Loucy (cell line): ENCODE results near the gene ZNF516.

ENCODE experiments used
- H2AFZ ChIP-seq: fragments of 200-600 bp; sonication (generic); 2 replicates; pipeline ENCODE4 v1.6.0; 2016; ENCODE audit warnings: antibody characterized with exemption, mild to moderate bottlenecking, low read length, moderate library complexity
- H3F3A ChIP-seq: fragments of 200-600 bp; 2 replicates; pipeline ENCODE4 v1.6.0; 2016; ENCODE audit warnings: antibody characterized with exemption, low read depth, mild to moderate bottlenecking
- H3K27me3 ChIP-seq: fragments of 200-600 bp; sonication (generic); 2 replicates; pipeline ENCODE4 v1.6.1; 2014; ENCODE audit warnings: low read length, mild to moderate bottlenecking; ENCODE audit not compliant: insufficient read depth, poor library complexity, severe bottlenecking
- H3K36me3 ChIP-seq: fragments of 200-600 bp; sonication (generic); 2 replicates; pipeline ENCODE4 v1.6.1; 2016; ENCODE audit warnings: low read length; ENCODE audit not compliant: insufficient read depth
- H3K4me1 ChIP-seq: fragments of 200-600 bp; sonication (generic); 2 replicates; pipeline ENCODE4 v1.5.1; 2014; ENCODE audit warnings: low read length, mild to moderate bottlenecking; ENCODE audit not compliant: insufficient read depth, poor library complexity, severe bottlenecking
- H3K4me2 ChIP-seq: fragments of 200-600 bp; sonication (generic); 2 replicates; pipeline ENCODE4 v1.6.0; 2014; ENCODE audit warnings: antibody characterized with exemption, low read length, low read depth, mild to moderate bottlenecking; ENCODE audit not compliant: poor library complexity, severe bottlenecking
- H3K4me3 ChIP-seq: fragments of 200-600 bp; sonication (generic); 2 replicates; pipeline ENCODE4 v1.5.1; 2014; ENCODE audit warnings: low read length, mild to moderate bottlenecking, mixed read lengths; ENCODE audit not compliant: poor library complexity, severe bottlenecking
- H3K79me2 ChIP-seq: fragments of 200-600 bp; sonication (generic); 2 replicates; pipeline ENCODE4 v1.6.1; 2014; ENCODE audit warnings: low read length; ENCODE audit not compliant: insufficient read depth
- H3K9ac ChIP-seq: fragments of 200-600 bp; sonication (generic); 2 replicates; pipeline ENCODE4 v1.6.0; 2014; ENCODE audit warnings: mild to moderate bottlenecking, low read depth, low read length, moderate library complexity; ENCODE audit not compliant: poor library complexity, severe bottlenecking
- H3K9me2 ChIP-seq: fragments of 200-600 bp; sonication (generic); replicated peaks from 2 replicates; pipeline ENCODE4 v1.6.1; 2016; ENCODE audit warnings: low read depth, low read length, mixed read lengths
- H3K9me3 ChIP-seq: fragments of 200-600 bp; sonication (generic); 2 replicates; pipeline ENCODE4 v1.6.1; 2014; ENCODE audit warnings: mild to moderate bottlenecking, antibody characterized with exemption, low read length, low read depth; ENCODE audit not compliant: insufficient read depth
- H4K20me1 ChIP-seq: fragments of 200-600 bp; sonication (generic); 2 replicates; pipeline ENCODE4 v1.6.0; 2014; ENCODE audit warnings: antibody characterized with exemption, low read length, mild to moderate bottlenecking; ENCODE audit not compliant: insufficient read depth, poor library complexity, severe bottlenecking
- CTCF ChIP-seq: fragments of 200-600 bp; sonication (generic); conservative IDR thresholded peaks from 2 replicates; pipeline ENCODE4 v1.5.1; 2014; ENCODE audit warnings: mild to moderate bottlenecking, antibody characterized with exemption, low read length
- EZH2phosphoT487 ChIP-seq: fragments of 200-600 bp; IDR thresholded peaks from 2 replicates; pipeline ENCODE4 v1.6.1; 2018; ENCODE audit warnings: antibody characterized with exemption, mild to moderate bottlenecking, moderate library complexity, borderline replicate concordance

ZNF516 gene

DNA sequence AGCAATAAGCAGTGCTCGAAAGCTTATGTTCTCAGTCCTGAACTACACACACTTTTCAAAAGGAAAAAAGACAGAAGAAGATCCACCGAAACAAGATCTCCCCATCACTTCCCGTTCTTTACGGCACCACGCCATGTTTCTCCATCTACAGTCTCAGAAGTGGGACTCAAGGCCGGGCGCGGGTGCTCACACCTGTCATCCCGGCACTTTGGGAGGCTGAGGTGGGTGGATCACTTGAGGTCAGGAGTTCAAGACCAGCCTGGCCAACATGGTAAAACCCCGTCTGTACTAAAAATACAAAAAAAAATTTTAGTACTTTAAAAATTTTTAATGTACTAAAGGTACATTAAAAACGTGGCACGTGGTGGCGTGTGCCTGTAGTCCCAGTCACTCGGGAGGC, 31.2 kb downstream of the ZNF516 start:
- H2AFZ ChIP-seq = no peak overlapping the region
- H3K9me3 ChIP-seq = no peaks in the 10 kb centered on the region
- H3K36me3 ChIP-seq = no peaks in the 10 kb centered on the region
- no peaks in the 10 kb centered on the region for H4K20me1 ChIP-seq
- TF ChIP-seq EZH2phosphoT487 (no peak), CTCF (no peak)
- H3K79me2 ChIP-seq = no peaks in the 10 kb centered on the region
- no peak overlapping the region for H3K4me3 ChIP-seq
- no peaks in the 10 kb centered on the region for H3K9me2 ChIP-seq
- H3K27me3 ChIP-seq = no peaks in the 10 kb centered on the region
- H3K4me1 ChIP-seq = peaks cover 10% of the 10 kb centered on the region
- H3K4me2 ChIP-seq = no peak overlapping the region
- H3F3A ChIP-seq = no peaks in the 10 kb centered on the region; the same call in 1 of the 2 replicates
- no peak overlapping the region for H3K9ac ChIP-seq

GRCh38 chr18:76463358-76463757, 31.7 kb downstream of the ZNF516 start:
- Histone ChIP-seq H3K9me2 (no peaks in the 10 kb centered on the region), H3K36me3 (no peaks in the 10 kb centered on the region), H2AFZ (no peak overlapping the region), H3K4me3 (no peak overlapping the region), H3K27me3 (no peaks in the 10 kb centered on the region), H3K9me3 (no peaks in the 10 kb centered on the region), H3K9ac (no peak overlapping the region), H3K4me1 (peaks cover 10% of the 10 kb centered on the region), H4K20me1 (no peaks in the 10 kb centered on the region), H3F3A (no peaks in the 10 kb centered on the region; the same call in 1 of the 2 replicates), H3K79me2 (no peaks in the 10 kb centered on the region), H3K4me2 (no peak overlapping the region)
- TF ChIP-seq EZH2phosphoT487 (no peak), CTCF (no peak)

GRCh38 chr18:76462326-76462694, 32.7 kb downstream of the ZNF516 start:
- H3K4me1 ChIP-seq = peaks cover 2% of the 10 kb centered on the region
- H3K4me3 ChIP-seq = no peak overlapping the region
- no peaks in the 10 kb centered on the region for H3K36me3 ChIP-seq
- H3K9me3 ChIP-seq = no peaks in the 10 kb centered on the region
- H3F3A ChIP-seq = no peaks in the 10 kb centered on the region
- no peaks in the 10 kb centered on the region for H3K79me2 ChIP-seq
- H3K4me2 ChIP-seq = no peak overlapping the region
- no peak overlapping the region for H3K9ac ChIP-seq
- H4K20me1 ChIP-seq = no peaks in the 10 kb centered on the region
- no peaks in the 10 kb centered on the region for H3K27me3 ChIP-seq
- H2AFZ ChIP-seq = no peak overlapping the region
- no peaks in the 10 kb centered on the region for H3K9me2 ChIP-seq
- TF ChIP-seq EZH2phosphoT487 (no peak), CTCF (no peak)
